ENCODE measurements around the gene RNU6-1. TPM values are rescaled to one million over a fixed set of nuclear protein-coding genes. Genes with fewer than 3 reads are reported as not detected.

The RNU6-1 gene
- total and polyA plus RNA-seq, 2 experiments from 2014 or later: not detected

- Histone ChIP-seq H3K27ac (no peak overlapping the region), H3K4me1 (ENCODE audit: insufficient read depth) (peaks cover 12% of the 10 kb centered on the region), H3K9me2 (replicated peaks; ENCODE audit: insufficient read depth) (no peaks in the 10 kb centered on the region), H3K79me2 (no peaks in the 10 kb centered on the region), H3K9me3 (ENCODE audit: low read depth) (no peaks in the 10 kb centered on the region), H2AFZ (no peak overlapping the region), H4K20me1 (ENCODE audit: insufficient read depth, poor library complexity, severe bottlenecking) (no peaks in the 10 kb centered on the region), H3K4me3 (no peak overlapping the region), H3K4me2 (no peak overlapping the region), H3K36me3 (replicated peaks; ENCODE audit: insufficient read depth, low read depth) (no peaks in the 10 kb centered on the region), H3K27me3 (no peaks in the 10 kb centered on the region)
- WGBS (ENCODE audit: low lambda C conversion rate, missing lambda C conversion rate): 67% methylated on average over 5 of the region's 5 CpGs
- DNase-seq (ENCODE audit: low spot score): no peak
- TF ChIP-seq EZH2phosphoT487 (IDR thresholded peaks at IDR 0.05; ENCODE audit: low read depth, severe bottlenecking, unreplicated experiment) (no peak), EZH2 (IDR thresholded peaks at IDR 0.05; ENCODE audit: borderline replicate concordance) (no peak)
- TF ChIP-seq, protein P1, sequence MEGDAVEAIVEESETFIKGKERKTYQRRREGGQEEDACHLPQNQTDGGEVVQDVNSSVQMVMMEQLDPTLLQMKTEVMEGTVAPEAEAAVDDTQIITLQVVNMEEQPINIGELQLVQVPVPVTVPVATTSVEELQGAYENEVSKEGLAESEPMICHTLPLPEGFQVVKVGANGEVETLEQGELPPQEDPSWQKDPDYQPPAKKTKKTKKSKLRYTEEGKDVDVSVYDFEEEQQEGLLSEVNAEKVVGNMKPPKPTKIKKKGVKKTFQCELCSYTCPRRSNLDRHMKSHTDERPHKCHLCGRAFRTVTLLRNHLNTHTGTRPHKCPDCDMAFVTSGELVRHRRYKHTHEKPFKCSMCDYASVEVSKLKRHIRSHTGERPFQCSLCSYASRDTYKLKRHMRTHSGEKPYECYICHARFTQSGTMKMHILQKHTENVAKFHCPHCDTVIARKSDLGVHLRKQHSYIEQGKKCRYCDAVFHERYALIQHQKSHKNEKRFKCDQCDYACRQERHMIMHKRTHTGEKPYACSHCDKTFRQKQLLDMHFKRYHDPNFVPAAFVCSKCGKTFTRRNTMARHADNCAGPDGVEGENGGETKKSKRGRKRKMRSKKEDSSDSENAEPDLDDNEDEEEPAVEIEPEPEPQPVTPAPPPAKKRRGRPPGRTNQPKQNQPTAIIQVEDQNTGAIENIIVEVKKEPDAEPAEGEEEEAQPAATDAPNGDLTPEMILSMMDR (IDR thresholded peaks at IDR 0.05; ENCODE audit: poor library complexity): no peak
These were observed 19.6 kb upstream of the RNU6-1 start for GRCh38 chr15:67859331-67859946.

DNA sequence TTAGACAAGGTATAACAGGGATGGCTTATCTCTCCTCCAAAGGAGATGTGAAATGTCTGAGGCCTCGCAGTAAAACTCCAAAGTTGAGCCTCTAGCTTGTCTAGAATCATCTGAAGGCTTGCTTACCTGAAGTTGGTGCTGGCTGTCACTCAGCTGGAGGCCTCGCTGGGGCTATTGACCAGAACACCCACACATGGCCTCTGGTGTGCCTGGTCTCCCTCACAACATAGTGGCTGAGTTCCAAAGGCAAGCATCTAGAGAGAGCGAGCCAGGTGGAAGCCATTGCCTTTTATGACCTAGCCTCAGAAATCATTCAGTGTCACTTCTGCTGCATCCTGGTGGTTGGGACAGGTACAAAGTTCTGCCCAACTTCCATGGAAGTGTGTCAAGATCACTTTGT is 17.4 kb upstream of the RNU6-1 start:
- no peak overlapping the region for H3K4me3 ChIP-seq
- H3K4me2 ChIP-seq: no peak overlapping the region
- TF ChIP-seq, protein P1 (IDR thresholded peaks at IDR 0.05; ENCODE audit: poor library complexity): no peak
- TF ChIP-seq EZH2 (IDR thresholded peaks at IDR 0.05; ENCODE audit: borderline replicate concordance) (no peak), EZH2phosphoT487 (IDR thresholded peaks at IDR 0.05; ENCODE audit: low read depth, severe bottlenecking, unreplicated experiment) (no peak)
- H2AFZ ChIP-seq: no peak overlapping the region
- no peak for DNase-seq (ENCODE audit: low spot score)
- H3K27ac ChIP-seq: no peak overlapping the region
- H3K9me2 ChIP-seq (replicated peaks; ENCODE audit: insufficient read depth): no peaks in the 10 kb centered on the region
- no peaks in the 10 kb centered on the region for H3K79me2 ChIP-seq
- peaks cover 7% of the 10 kb centered on the region for H3K4me1 ChIP-seq (ENCODE audit: insufficient read depth)
- no peaks in the 10 kb centered on the region for H3K36me3 ChIP-seq (replicated peaks; ENCODE audit: insufficient read depth, low read depth)
- 77% methylated on average over 3 of the region's 3 CpGs for WGBS (ENCODE audit: low lambda C conversion rate, missing lambda C conversion rate)
- no peaks in the 10 kb centered on the region for H3K27me3 ChIP-seq
- no peaks in the 10 kb centered on the region for H4K20me1 ChIP-seq (ENCODE audit: insufficient read depth, poor library complexity, severe bottlenecking)
- no peaks in the 10 kb centered on the region for H3K9me3 ChIP-seq (ENCODE audit: low read depth)

DNA sequence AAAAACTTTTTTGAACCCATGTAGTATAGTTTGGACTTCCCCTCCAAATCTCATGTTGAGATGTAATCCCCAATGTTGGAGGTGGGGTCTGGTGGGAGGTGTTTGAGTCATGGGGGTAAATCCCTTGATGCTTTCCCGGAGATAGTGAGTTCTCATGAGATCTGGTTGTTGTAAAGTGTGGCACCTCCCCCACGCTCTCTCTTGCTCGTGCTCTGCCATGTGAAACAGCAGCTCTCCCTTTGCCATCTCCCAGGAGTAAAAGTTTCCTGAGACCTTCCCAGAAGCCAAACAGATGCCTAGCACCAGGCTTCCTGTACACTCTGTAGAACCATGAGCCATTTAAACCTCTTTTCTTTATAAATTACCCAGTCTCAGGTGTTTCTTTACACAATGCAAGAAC is 16.0 kb upstream of the RNU6-1 start:
- H3K36me3 ChIP-seq (replicated peaks; ENCODE audit: insufficient read depth, low read depth): no peaks in the 10 kb centered on the region
- no peak overlapping the region for H2AFZ ChIP-seq
- H3K4me3 ChIP-seq: no peak overlapping the region
- no peaks in the 10 kb centered on the region for H3K79me2 ChIP-seq
- no peaks in the 10 kb centered on the region for H3K27me3 ChIP-seq
- H3K9me3 ChIP-seq (ENCODE audit: low read depth): no peaks in the 10 kb centered on the region
- H3K4me2 ChIP-seq: no peak overlapping the region
- no peak overlapping the region for H3K27ac ChIP-seq
- H4K20me1 ChIP-seq (ENCODE audit: insufficient read depth, poor library complexity, severe bottlenecking): no peaks in the 10 kb centered on the region
- 45% methylated on average over 3 of the region's 3 CpGs for WGBS (ENCODE audit: low lambda C conversion rate, missing lambda C conversion rate)
- H3K9me2 ChIP-seq (replicated peaks; ENCODE audit: insufficient read depth): no peaks in the 10 kb centered on the region
- DNase-seq (ENCODE audit: low spot score): no peak
- H3K4me1 ChIP-seq (ENCODE audit: insufficient read depth): peaks cover 7% of the 10 kb centered on the region
- TF ChIP-seq, protein P1 (IDR thresholded peaks at IDR 0.05; ENCODE audit: poor library complexity): no peak
- TF ChIP-seq EZH2 (IDR thresholded peaks at IDR 0.05; ENCODE audit: borderline replicate concordance) (no peak), EZH2phosphoT487 (IDR thresholded peaks at IDR 0.05; ENCODE audit: low read depth, severe bottlenecking, unreplicated experiment) (no peak)
